Thymus (tissue), 11 donors: ENCODE data around the gene KCNIP4. TPM values are rescaled to one million over a fixed set of nuclear protein-coding genes. Genes with fewer than 3 reads are reported as not detected.

Experiments
- DNase-seq, 9 donors: peaks; one replicate each; pipeline ENCODE4 v3.0.0-alpha.2; 2013; ENCODE audit warnings: low spot score in 9 of 9, low read depth in 6 of 9, missing footprints in 1 of 9
- H3K27ac ChIP-seq, 2 donors: one replicate each; pipeline ENCODE4 v1.5.1; 2013; ENCODE audit warnings: control low read depth in 1 of 2, low read depth in 1 of 2, low read length in 1 of 2, mild to moderate bottlenecking in 1 of 2, moderate library complexity in 1 of 2
- H3K27me3 ChIP-seq, 2 donors: one replicate each; pipeline ENCODE4 v1.5.1; 2013; ENCODE audit warnings: low read length in 1 of 2; ENCODE audit not compliant: control insufficient read depth in 2 of 2, insufficient read depth in 1 of 2
- H3K36me3 ChIP-seq, 2 donors: one replicate each; pipeline ENCODE4 v1.5.1; 2013; ENCODE audit warnings: low read length in 1 of 2, mild to moderate bottlenecking in 1 of 2, moderate library complexity in 1 of 2; ENCODE audit not compliant: control insufficient read depth in 2 of 2, insufficient read depth in 2 of 2
- H3K4me1 ChIP-seq, 2 donors: one replicate each; pipeline ENCODE4 v1.5.1; 2013; ENCODE audit warnings: low read length in 2 of 2; ENCODE audit not compliant: control insufficient read depth in 2 of 2, insufficient read depth in 2 of 2
- H3K4me3 ChIP-seq, 2 donors: one replicate each; pipeline ENCODE4 v1.5.1; 2013; ENCODE audit warnings: low read length in 2 of 2, control low read depth in 1 of 2, mild to moderate bottlenecking in 1 of 2
- H3K9me3 ChIP-seq, 2 donors: one replicate each; pipeline ENCODE4 v1.5.1; 2013; ENCODE audit warnings: low read length in 1 of 2, mild to moderate bottlenecking in 1 of 2; ENCODE audit not compliant: control insufficient read depth in 2 of 2, insufficient read depth in 1 of 2
- WGBS: extraction: QIAGEN DNeasy Blood & Tissue Kit; methylation state at CpG from one replicate; pipeline ENCODE4 v1.1.7; 2013; 5-methylcytosine and 5-hydroxymethylcytosine counted together
- polyA plus RNA-seq: library from polyadenylated mRNA; stranded (reverse); fragments of 200-250 nt; gene quantifications from one replicate; pipeline ENCODE4 v1.2.3, GENCODE V29; 2013
- total RNA-seq: library from RNA; stranded (reverse); fragments of 120-200 nt; gene quantifications from one replicate; pipeline ENCODE4 v1.2.4, GENCODE V29; 2013
- donor health status: healthy.

KCNIP4 gene
- total and polyA plus RNA-seq, 2 donors, result 0.07 TPM; not detected in 1

GRCh38 chr4:21806991-21807390 is 141.6 kb downstream of the KCNIP4 start:
- H3K4me3 ChIP-seq, result no peak overlapping the region
- WGBS, result 92% methylated on average over 3 of the region's 3 CpGs
- DNase-seq, result no peak
- H3K4me1 ChIP-seq, result no peaks in the 10 kb centered on the region
- H3K9me3 ChIP-seq, result no peaks in the 10 kb centered on the region
- no peaks in the 10 kb centered on the region for H3K27me3 ChIP-seq
- H3K27ac ChIP-seq, result no peak overlapping the region
- no peaks in the 10 kb centered on the region for H3K36me3 ChIP-seq

- H3K27ac ChIP-seq, result no peak overlapping the region
- no peaks in the 10 kb centered on the region for H3K4me1 ChIP-seq
- H3K36me3 ChIP-seq, result no peaks in the 10 kb centered on the region
- H3K9me3 ChIP-seq, result no peaks in the 10 kb centered on the region
- no peaks in the 10 kb centered on the region for H3K27me3 ChIP-seq
- DNase-seq, result no peak
- 67% methylated on average over 1 of the region's 1 CpG for WGBS
- H3K4me3 ChIP-seq, result no peak overlapping the region
These were observed 146.2 kb downstream of the KCNIP4 start for GRCh38 chr4:21802406-21802805.

- DNase-seq, result no peak
- WGBS, result 93% methylated on average over 5 of the region's 5 CpGs
- Histone ChIP-seq H3K27ac (no peak overlapping the region), H3K4me1 (no peaks in the 10 kb centered on the region), H3K36me3 (no peaks in the 10 kb centered on the region), H3K27me3 (no peaks in the 10 kb centered on the region), H3K9me3 (no peaks in the 10 kb centered on the region), H3K4me3 (no peak overlapping the region)
These were observed 146.7 kb downstream of the KCNIP4 start for GRCh38 chr4:21801661-21802385.

- H3K4me1 ChIP-seq, result no peaks in the 10 kb centered on the region
- no peaks in the 10 kb centered on the region for H3K9me3 ChIP-seq
- no peaks in the 10 kb centered on the region for H3K36me3 ChIP-seq
- WGBS, result 86% methylated on average over 9 of the region's 9 CpGs
- H3K4me3 ChIP-seq, result no peak overlapping the region
- H3K27me3 ChIP-seq, result no peaks in the 10 kb centered on the region
- H3K27ac ChIP-seq, result no peak overlapping the region
- no peak for DNase-seq
These were observed 153.5 kb downstream of the KCNIP4 start for GRCh38 chr4:21795091-21795490.

- no peak overlapping the region for H3K27ac ChIP-seq
- H3K9me3 ChIP-seq, result no peaks in the 10 kb centered on the region
- no peak for DNase-seq
- H3K4me3 ChIP-seq, result no peak overlapping the region
- no peaks in the 10 kb centered on the region for H3K27me3 ChIP-seq
- no peaks in the 10 kb centered on the region for H3K4me1 ChIP-seq
- no peaks in the 10 kb centered on the region for H3K36me3 ChIP-seq
These were observed 155.8 kb downstream of the KCNIP4 start for GRCh38 chr4:21792736-21793135.

- Histone ChIP-seq H3K27me3 (no peaks in the 10 kb centered on the region), H3K27ac (no peak overlapping the region), H3K4me1 (no peaks in the 10 kb centered on the region), H3K9me3 (no peaks in the 10 kb centered on the region), H3K36me3 (no peaks in the 10 kb centered on the region), H3K4me3 (no peak overlapping the region)
- peak in 2 of 9 donors; percentile 7 to 22 for DNase-seq
- 44% methylated on average over 4 of the region's 4 CpGs for WGBS
These were observed 158.0 kb downstream of the KCNIP4 start for GRCh38 chr4:21790438-21791029.

GRCh38 chr4:21780148-21780547 is 168.4 kb downstream of the KCNIP4 start:
- H3K27me3 ChIP-seq, result no peaks in the 10 kb centered on the region
- H3K4me3 ChIP-seq, result no peak overlapping the region
- H3K9me3 ChIP-seq, result no peaks in the 10 kb centered on the region
- no peak overlapping the region for H3K27ac ChIP-seq
- no peaks in the 10 kb centered on the region for H3K36me3 ChIP-seq
- DNase-seq, result no peak
- H3K4me1 ChIP-seq, result no peaks in the 10 kb centered on the region

- no peak for DNase-seq
- WGBS, result 40% methylated on average over 2 of the region's 2 CpGs
- H3K36me3 ChIP-seq, result no peaks in the 10 kb centered on the region
These were observed 169.9 kb downstream of the KCNIP4 start for GRCh38 chr4:21778702-21779101.

GRCh38 chr4:21775703-21776102 is 172.9 kb downstream of the KCNIP4 start:
- 94% methylated on average over 3 of the region's 3 CpGs for WGBS
- Histone ChIP-seq H3K27me3 (no peaks in the 10 kb centered on the region), H3K27ac (no peak overlapping the region)

More at GRCh38 chr4:21778702-21779101, 169.9 kb downstream of the KCNIP4 start:
- no peaks in the 10 kb centered on the region for H3K27me3 ChIP-seq
- no peak overlapping the region for H3K27ac ChIP-seq
- H3K4me1 ChIP-seq, result no peaks in the 10 kb centered on the region
- no peaks in the 10 kb centered on the region for H3K9me3 ChIP-seq
- H3K4me3 ChIP-seq, result no peak overlapping the region

More at GRCh38 chr4:21775703-21776102, 172.9 kb downstream of the KCNIP4 start:
- DNase-seq, result no peak
- Histone ChIP-seq H3K9me3 (no peaks in the 10 kb centered on the region), H3K4me3 (no peak overlapping the region), H3K36me3 (no peaks in the 10 kb centered on the region), H3K4me1 (no peaks in the 10 kb centered on the region)
